Activated naive CD4-positive, alpha-beta T cell (primary cell): Measurements from ENCODE around the gene BRICD5.
A peak's percentile ranks its signal among the peaks of the same experiment; 100 is the strongest.
"Not testable (repeated sequence)": the region's sequence is repeated elsewhere in the genome, so short reads cannot be mapped to it uniquely, and the experiment has no call there.

Source experiments
- DNase-seq, 4 experiments: peaks; one replicate each; lab custom pipeline; 2025; lab: John Stamatoyannopoulos, UW

Gene BRICD5

GRCh38 chr16:2223221-2223941, 12.7 kb upstream of the BRICD5 start, which contains the start of gene E4F1:
Gene E4F1, plus strand, starts transcription at chr16:2223591. Its CDS starts 23 bp downstream, at chr16:2223614.
- peak; percentile 96 to 98 (median 98) for DNase-seq

GRCh38 chr16:2216330-2216729, 5.7 kb upstream of the BRICD5 start:
- DNase-seq, result no peak

- no peak for DNase-seq
Observed at GRCh38 chr16:2214719-2214968, 4.0 kb upstream of the BRICD5 start, which contains the start of gene PGP. Gene PGP, minus strand, starts transcription at chr16:2214840. Its CDS starts 63 bp downstream, at chr16:2214777.

- DNase-seq, result no peak
Observed at GRCh38 chr16:2213817-2214718, 3.4 kb upstream of the BRICD5 start.

- DNase-seq, result no peak
Observed at GRCh38 chr16:2212362-2213324, 2.0 kb upstream of the BRICD5 start.

- DNase-seq, result no peak
Observed at GRCh38 chr16:2211923-2212347, 1.3 kb upstream of the BRICD5 start.

GRCh38 chr16:2210009-2210332, 692 bp downstream of the BRICD5 start:
- DNase-seq, result no peak

GRCh38 chr16:2209258-2210008, 1.2 kb downstream of the BRICD5 start:
- no peak for DNase-seq

- DNase-seq, result no peak
Observed at GRCh38 chr16:2208772-2209171, 1.9 kb downstream of the BRICD5 start.

GRCh38 chr16:2208308-2208707, 2.4 kb downstream of the BRICD5 start:
- no peak for DNase-seq

GRCh38 chr16:2207872-2208271, 2.8 kb downstream of the BRICD5 start:
- no peak for DNase-seq

GRCh38 chr16:2206780-2207433, 3.8 kb downstream of the BRICD5 start:
- DNase-seq, result no peak

- DNase-seq, result no peak
Observed at GRCh38 chr16:2206420-2206779, 4.3 kb downstream of the BRICD5 start.

- no peak for DNase-seq
Observed at GRCh38 chr16:2205967-2206313, 4.7 kb downstream of the BRICD5 start.

- peak; percentile 83 to 94 (median 88) for DNase-seq
Observed at GRCh38 chr16:2205104-2205966, 5.3 kb downstream of the BRICD5 start, which contains the start of gene MLST8. Gene MLST8, plus strand, starts transcription at chr16:2205454. Its CDS starts 632 bp downstream, at chr16:2206086.

- no peak for DNase-seq
Observed at GRCh38 chr16:2204416-2205103, 6.1 kb downstream of the BRICD5 start.

GRCh38 chr16:2203119-2203688, 7.5 kb downstream of the BRICD5 start:
- DNase-seq, result not testable (repeated sequence)

- DNase-seq, result no peak
Observed at GRCh38 chr16:2200313-2200712, 10.3 kb downstream of the BRICD5 start.

GRCh38 chr16:2199621-2200139, 11.0 kb downstream of the BRICD5 start:
- no peak for DNase-seq
